GM21529 (cell line): Measurements from ENCODE around the gene TMCC2.
"Not testable (repeated sequence)": the region's sequence is repeated elsewhere in the genome, so short reads cannot be mapped to it uniquely, and the experiment has no call there.

Source experiments
- ATAC-seq: cut with Tn5 transposase; IDR thresholded peaks from one replicate; pipeline ENCODE4 v1.9.1; 2021; ENCODE audit not compliant: unreplicated experiment

TMCC2 gene

GRCh38 chr1:205227584-205228013 lies at the start of gene TMCC2:
TMCC2 (plus strand) TSS chr1:205227946; CDS start chr1:205228565, 619 bp downstream.
- ATAC-seq, result peak; percentile 87

DNA sequence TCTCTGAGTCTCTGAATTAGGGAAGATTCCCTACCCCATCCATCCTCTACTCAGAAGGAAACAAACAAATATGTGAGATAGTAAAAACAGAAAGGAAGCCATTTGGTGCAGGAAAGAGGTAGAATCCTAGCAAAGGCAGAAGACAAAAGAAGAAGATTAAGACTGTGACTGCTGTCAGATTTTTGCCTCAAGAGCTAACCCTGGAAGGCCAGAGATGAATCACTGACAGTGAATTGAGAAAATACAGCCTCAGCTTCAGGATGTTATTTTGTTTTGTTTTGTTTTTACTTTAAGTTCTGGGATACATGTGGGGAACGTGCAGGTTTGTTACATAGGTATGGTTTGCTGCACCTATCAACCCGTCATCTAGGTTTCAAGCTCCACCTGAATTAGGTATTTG lies 47.9 kb upstream of the TMCC2 start:
- no peak for ATAC-seq

- not testable (repeated sequence) for ATAC-seq
These were observed 47.4 kb upstream of the TMCC2 start for GRCh38 chr1:205180331-205180730.

GRCh38 chr1:205182930-205183329 lies 44.8 kb upstream of the TMCC2 start:
- ATAC-seq, result no peak

DNA sequence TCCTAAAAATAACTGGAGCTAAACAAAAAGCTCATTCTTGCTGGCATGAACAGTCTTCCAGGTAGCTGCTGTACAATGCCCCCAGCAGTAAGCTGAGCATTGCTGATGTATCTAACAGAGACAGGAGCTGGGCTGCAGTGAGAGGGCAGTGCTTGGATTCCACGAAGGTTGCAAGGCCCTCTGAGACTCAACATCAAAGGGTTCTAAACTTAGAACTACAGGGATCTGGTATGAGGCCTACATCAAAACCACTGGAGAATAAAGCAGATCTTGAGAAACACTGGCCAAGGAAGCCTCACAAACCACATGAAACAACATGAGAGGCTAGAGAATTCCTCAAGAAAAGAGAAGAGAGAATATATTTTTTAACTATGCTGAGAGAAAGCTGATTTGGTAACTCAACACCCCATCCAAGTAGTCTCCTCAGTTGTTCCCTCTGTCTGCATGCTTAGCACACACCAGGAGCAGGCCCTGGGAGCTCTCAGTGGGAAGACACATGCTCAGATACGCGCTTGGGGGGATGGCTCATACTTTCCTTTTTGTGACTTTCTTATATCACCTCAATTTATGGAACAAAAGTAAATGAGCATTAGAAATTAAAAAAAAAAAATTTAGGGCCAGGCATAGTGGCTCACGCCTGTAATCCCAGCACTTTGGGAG lies 43.9 kb upstream of the TMCC2 start:
- no peak for ATAC-seq

DNA sequence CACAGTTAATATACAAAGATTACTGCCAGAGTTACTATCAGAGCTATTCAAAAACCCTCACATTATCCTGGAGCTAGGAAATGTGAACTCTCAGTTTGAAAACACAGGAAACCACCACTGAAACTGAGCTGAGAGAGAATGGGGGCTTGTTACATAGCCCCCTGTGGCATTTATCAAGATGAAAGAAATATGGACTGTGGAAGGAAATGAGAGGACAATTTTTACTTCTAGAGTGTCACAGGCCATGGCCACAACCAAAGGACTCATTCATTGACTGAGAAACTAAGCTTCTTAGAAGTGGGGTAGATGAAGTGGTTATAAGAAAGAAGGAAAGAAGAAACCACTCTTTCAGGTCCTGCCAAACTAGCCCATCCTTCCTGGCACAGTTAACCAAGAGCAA lies 41.6 kb upstream of the TMCC2 start:
- no peak for ATAC-seq

DNA sequence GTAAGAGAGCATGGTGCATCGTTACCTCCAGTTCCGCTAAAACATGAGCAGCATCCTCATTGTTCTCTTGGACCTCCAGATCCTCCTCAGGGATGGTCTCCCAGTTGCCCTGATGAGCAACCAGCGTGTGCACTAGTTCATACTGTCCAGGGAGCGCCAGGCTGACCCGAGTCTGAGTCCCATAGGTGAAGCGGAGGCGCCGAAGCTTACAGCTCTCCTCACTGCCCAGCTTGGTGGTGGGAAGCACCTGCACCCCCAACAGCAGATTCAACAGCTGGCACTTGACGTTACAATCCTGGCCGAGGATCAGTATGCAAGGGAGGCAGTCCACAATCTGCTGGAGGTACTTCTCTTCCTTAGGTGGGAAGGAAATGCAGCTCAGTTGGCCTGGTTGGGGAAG lies 40.3 kb upstream of the TMCC2 start:
- ATAC-seq, result no peak

DNA sequence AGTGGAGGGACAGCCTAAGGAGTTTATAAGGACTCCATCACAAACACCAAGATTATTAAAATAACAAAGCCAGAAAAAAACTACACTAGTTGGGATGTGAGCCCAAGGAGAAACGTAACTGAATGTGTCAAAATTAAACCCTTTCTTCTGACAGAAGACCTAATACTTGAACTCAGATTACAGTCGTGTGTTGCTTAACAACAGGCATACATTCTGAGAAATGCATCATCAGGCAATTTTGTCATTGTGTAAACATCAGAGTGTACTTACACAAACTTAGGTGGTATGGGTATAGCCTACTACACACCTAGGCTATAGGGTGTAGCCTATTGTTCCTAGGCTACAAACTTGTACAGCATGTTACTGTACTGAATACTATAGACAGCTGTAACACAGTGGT lies 39.6 kb upstream of the TMCC2 start:
- no peak for ATAC-seq

DNA sequence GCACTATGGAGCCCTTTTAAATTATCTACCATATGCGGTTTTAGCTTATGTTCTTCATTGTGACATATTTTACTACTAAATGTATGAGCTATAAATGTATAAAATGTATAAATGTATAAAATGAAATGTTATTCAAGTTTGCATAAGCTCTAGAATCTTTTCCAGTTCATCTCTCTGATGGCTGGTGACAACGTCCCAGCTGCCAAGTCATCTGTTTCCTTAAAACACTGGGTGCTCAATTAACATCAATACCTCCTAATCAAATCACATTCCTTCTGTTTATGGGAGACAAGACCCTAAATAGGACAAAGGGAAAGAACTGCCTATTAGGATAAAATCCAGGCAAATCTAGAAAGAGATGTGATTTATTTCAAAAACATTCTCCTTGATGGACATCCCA lies 39.1 kb upstream of the TMCC2 start:
- no peak for ATAC-seq

- no peak for ATAC-seq
These were observed 38.6 kb upstream of the TMCC2 start for GRCh38 chr1:205189131-205189530.

DNA sequence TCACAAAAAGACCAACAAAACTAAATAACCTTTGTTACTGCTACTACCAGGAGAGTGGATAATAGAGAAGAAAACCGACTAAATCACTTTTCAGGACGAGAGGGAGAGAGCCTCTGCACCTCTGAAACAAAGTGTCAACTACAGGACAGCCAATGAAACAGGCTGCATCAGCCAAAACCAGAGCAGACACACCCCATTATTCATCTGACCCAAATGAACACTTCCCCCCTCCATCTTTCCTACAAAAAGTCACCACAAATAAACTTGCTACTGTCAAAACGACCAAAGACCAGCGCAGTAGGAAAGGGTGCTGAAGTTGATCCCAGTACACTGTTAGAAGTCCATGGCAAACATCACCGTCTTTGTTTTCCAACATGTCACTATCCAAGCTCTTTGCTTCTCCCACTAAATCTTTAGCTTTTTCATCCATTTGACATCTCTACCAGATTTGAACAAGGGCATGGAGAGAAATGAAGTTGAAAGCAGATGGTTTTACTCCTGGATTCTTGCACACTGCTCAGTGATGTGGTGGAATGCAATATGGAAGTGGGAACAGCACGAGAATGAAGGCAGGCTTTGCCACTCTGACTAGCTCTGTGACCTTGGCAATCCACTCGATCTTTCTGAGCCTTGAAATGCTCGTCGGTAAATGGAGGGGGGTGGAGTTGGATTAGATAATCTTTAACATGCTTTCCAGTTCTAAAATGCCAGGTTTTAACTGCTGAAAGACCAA lies 36.7 kb upstream of the TMCC2 start:
- no peak for ATAC-seq

GRCh38 chr1:205191622-205192021 lies 36.1 kb upstream of the TMCC2 start:
- no peak for ATAC-seq

- ATAC-seq, result no peak
These were observed 35.5 kb upstream of the TMCC2 start for GRCh38 chr1:205192287-205192686.

DNA sequence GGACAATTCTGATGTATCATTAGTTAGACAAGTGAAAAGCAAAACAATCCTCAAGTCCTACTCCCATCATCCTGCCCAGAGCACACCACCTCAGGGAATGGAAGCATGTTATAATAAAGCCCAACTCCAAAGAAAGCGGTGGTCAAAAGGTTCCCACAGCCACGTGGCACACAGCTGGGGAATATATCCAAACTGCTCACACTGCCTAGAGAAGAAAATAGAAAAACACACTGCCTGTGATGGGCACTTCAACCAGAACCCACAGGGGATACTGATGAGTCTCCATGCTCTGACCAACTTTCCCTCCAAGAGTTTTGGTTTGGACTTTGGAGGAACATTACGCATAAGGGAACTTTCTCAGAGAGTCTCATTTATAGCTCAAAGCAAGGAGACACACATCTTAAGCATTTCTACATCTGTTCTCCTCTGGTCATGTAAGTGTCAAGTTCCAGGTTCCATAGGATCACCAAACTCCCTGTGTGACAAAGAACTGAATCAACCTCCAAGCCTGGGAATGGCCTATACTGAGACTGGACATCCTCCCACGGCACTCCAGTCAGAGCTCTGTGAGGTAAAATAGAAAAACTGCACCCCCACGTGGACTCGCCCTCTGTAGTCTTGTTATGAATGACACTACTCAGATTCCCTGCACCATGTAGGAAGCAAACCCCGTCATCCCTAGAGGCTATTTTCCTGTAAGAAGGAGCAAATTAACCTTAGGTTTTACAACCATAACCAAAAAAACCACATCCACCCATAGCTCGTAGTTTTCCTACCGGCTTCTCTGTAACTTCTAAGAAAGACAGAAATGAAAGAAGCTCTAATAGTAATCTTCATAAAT lies 28.4 kb upstream of the TMCC2 start:
- no peak for ATAC-seq

GRCh38 chr1:205199931-205200299 lies 27.8 kb upstream of the TMCC2 start:
- no peak for ATAC-seq

- ATAC-seq, result no peak
These were observed 23.2 kb upstream of the TMCC2 start for GRCh38 chr1:205204552-205204951.

GRCh38 chr1:205205055-205205454 lies 22.7 kb upstream of the TMCC2 start:
- no peak for ATAC-seq

DNA sequence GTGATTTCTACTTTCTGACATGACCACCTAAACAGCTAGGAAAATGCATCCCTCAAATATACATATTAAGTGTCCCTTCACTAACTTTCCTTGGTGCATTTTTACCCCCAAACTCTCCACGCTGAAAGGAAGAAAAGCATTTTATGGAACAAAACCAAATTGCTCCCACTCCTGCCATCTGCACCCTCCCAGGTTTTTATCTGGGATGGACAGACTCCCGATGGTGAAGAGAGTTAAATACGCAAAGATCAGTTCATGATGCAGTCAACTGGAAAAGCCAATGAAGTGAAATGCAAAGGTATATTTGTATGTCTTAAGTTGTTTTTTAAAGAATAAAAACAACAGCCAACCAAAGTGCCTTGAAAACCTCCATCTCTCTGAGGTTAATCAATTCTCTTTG lies 18.9 kb upstream of the TMCC2 start:
- ATAC-seq, result no peak

DNA sequence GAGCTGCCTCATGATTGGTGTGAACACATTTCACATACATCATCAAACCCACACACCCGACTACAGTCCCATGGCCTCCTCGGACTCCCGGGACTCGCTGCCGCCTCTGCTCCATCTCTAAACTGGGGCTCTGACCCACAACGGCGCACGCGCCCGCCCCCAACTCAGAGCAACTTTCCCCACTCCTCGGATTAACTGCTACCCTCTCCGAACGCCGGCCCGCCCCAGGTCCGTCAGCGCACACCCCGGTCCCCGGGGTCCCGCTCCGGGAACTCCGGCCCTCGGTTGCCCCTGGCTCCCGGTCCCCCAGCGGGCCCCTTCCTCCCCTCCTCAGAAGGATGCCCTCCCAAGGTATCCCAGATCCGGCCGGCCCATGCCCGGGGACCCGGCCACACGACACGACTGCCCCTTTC lies 17.0 kb upstream of the TMCC2 start:
- ATAC-seq, result peak; percentile 24

- ATAC-seq, result peak; percentile 90
These were observed 16.4 kb upstream of the TMCC2 start, which contains the start of gene DSTYK for GRCh38 chr1:205211169-205211838. DSTYK (minus strand) TSS chr1:205211702; CDS start chr1:205211535, 167 bp downstream.
